ENCODE measurements around the gene VAC14. TPM values are rescaled to one million over a fixed set of nuclear protein-coding genes. Genes with fewer than 3 reads are reported as not detected.
"Not testable (repeated sequence)": the region's sequence is repeated elsewhere in the genome, so short reads cannot be mapped to it uniquely, and the experiment has no call there.

The VAC14 gene
- 28.6 TPM for polyA plus RNA-seq (2013, experiment 1 of 2)
- 28.4 TPM for polyA plus RNA-seq (2013, experiment 2 of 2)

DNA sequence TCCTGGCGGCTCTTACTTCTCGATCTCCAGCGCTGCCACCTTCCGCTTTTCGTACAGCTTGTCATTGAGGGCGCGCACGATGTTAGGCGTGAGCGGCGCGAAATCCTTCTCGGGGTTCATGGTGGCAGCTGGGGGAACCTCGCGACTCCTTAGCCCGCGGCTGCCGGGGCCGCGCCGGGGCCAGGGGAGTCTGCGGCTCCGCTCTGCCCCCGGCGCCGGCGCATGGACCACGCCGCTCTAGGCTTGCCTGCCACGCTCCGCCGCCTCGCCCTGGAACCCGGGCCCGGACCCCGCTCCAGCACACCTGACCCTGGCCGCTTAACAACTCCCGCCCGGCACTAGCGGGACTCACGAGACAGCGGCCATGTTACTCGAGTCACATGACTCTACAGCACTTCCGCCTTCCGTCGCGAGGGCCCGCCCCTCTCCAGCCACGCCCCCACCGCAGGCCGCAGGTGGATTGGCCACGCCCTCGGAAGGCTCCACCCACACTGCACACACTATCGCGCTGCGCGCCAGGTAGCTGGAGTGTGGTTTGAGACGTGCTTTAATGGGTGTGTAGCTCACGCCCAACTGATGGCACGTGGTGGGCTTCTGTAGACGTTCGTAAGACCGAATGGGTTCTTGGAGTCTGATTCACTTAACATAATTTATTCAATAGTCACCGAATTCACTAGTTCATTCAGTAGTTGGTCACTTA, at the start of gene VAC14:
Gene VAC14, minus strand, starts transcription at position 378 of the 700 bp plus-strand sequence. Its CDS starts 258 bp downstream, at position 120.
- Histone ChIP-seq H2BK15ac (replicated peaks; ENCODE audit: low read depth) (no peak within 1 kb of the TSS), H3K18ac (ENCODE audit: low read length) (no peak within 1 kb of the TSS), H2BK5ac (ENCODE audit: low read length) (no peak within 1 kb of the TSS), H3K4me1 (ENCODE audit: control insufficient read depth, low read depth, low read length) (peaks cover 3% of the 10 kb centered on the region), H3K36me3 (ENCODE audit: control insufficient read depth, insufficient read depth, low read length) (no peaks in the 10 kb centered on the region), H3K4ac (ENCODE audit: low read depth, low read length) (no peak within 1 kb of the TSS), H2AK5ac (ENCODE audit: low read length) (no peak within 1 kb of the TSS), H2BK120ac (ENCODE audit: low read depth, low read length) (no peak within 1 kb of the TSS), H4K8ac (ENCODE audit: low read depth, low read length) (no peak within 1 kb of the TSS), H3K56ac (ENCODE audit: low read length) (peak within 1 kb of the TSS; percentile 89), H3K4me2 (ENCODE audit: low read length) (peak within 1 kb of the TSS; percentile 84), H3K79me1 (ENCODE audit: low read length) (peaks cover 18% of the 10 kb centered on the region), H3K27ac (ENCODE audit: low read depth, low read length) (no peak within 1 kb of the TSS), H3K4me3 (ENCODE audit: low read length) (peak within 1 kb of the TSS; percentile 87), H3K27me3 (ENCODE audit: insufficient read depth, low read length, poor library complexity) (no peaks in the 10 kb centered on the region), H4K5ac (ENCODE audit: low read length) (no peak within 1 kb of the TSS), H3K79me2 (ENCODE audit: control insufficient read depth, insufficient read depth, low read length) (peaks cover 16% of the 10 kb centered on the region), H3K23ac (ENCODE audit: low read length) (no peak within 1 kb of the TSS), H3K9ac (ENCODE audit: low read length) (peak within 1 kb of the TSS; percentile 77)
- DNase-seq: peak; percentile 95
- WGBS (ENCODE audit: extremely low coverage, insufficient coverage, low lambda C conversion rate): no CpG with 5 or more reads among the region's 64 CpGs

DNA sequence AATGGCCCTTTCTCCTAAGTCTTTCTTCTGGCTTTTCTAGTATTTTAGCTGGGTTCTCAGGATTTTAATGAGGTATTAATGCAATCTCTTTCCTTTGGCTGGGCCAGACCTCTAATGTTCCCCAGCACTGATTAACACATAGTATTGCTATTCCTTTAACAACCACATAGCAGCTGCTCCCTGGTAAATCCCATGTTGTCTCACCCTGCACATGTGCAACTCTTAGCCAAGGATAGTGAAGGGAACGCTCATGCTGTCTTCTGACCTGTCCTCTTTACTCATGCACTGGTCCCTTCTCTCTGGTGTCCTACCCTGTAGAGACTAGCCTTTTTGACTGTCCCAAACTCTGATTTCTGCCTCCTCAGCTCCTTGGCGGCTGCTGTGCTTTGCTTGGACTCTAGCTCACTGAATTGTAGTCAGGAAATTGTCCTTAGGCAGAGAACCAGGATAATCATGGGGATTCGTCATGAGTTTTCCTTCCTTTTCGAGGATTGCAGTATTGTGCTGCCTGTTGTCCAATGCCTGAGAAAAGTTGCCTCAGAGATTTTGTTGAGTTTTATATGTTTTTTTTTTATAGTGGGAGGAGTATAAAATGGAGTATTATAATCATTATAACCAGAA, 22.6 kb upstream of the VAC14 start:
- not testable (repeated sequence) for H3K18ac ChIP-seq (ENCODE audit: low read length); H2BK5ac ChIP-seq (ENCODE audit: low read length); H3K4me1 ChIP-seq (ENCODE audit: control insufficient read depth, low read depth, low read length); H3K4me2 ChIP-seq (ENCODE audit: low read length); H4K8ac ChIP-seq (ENCODE audit: low read depth, low read length); H2AK5ac ChIP-seq (ENCODE audit: low read length); H3K36me3 ChIP-seq (ENCODE audit: control insufficient read depth, insufficient read depth, low read length); H3K79me1 ChIP-seq (ENCODE audit: low read length); H3K56ac ChIP-seq (ENCODE audit: low read length); H2BK120ac ChIP-seq (ENCODE audit: low read depth, low read length); H4K5ac ChIP-seq (ENCODE audit: low read length); H3K27ac ChIP-seq (ENCODE audit: low read depth, low read length); H2BK15ac ChIP-seq (replicated peaks; ENCODE audit: low read depth); DNase-seq; H3K27me3 ChIP-seq (ENCODE audit: insufficient read depth, low read length, poor library complexity); H3K23ac ChIP-seq (ENCODE audit: low read length); H3K9ac ChIP-seq (ENCODE audit: low read length); H3K4me3 ChIP-seq (ENCODE audit: low read length); H3K79me2 ChIP-seq (ENCODE audit: control insufficient read depth, insufficient read depth, low read length); H3K4ac ChIP-seq (ENCODE audit: low read depth, low read length)
- WGBS (ENCODE audit: extremely low coverage, insufficient coverage, low lambda C conversion rate): no CpG with 5 or more reads among the region's 4 CpGs

DNA sequence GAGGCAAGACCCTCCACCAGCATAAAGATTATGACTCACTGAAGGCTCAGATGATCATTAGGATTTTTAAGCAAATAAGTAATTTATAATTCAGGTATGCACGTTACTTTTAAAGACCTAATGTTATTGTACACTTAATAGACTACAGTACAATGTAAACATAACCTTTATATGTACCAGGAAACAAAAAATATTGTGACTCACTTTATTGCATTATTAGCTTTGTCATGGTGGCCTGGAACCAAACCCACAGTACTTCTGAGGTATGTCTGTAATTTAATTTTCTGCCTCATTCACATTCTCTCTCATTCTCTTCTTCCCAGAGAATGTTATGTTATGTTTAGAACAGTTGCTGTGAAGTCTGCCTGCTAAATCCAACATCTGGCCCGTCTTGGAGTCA, 21.8 kb upstream of the VAC14 start:
- not testable (repeated sequence) for H4K8ac ChIP-seq (ENCODE audit: low read depth, low read length); H3K79me1 ChIP-seq (ENCODE audit: low read length); H4K5ac ChIP-seq (ENCODE audit: low read length); H3K36me3 ChIP-seq (ENCODE audit: control insufficient read depth, insufficient read depth, low read length); H3K4ac ChIP-seq (ENCODE audit: low read depth, low read length); H2BK15ac ChIP-seq (replicated peaks; ENCODE audit: low read depth); H3K4me2 ChIP-seq (ENCODE audit: low read length); H3K27me3 ChIP-seq (ENCODE audit: insufficient read depth, low read length, poor library complexity); H3K27ac ChIP-seq (ENCODE audit: low read depth, low read length); H2BK120ac ChIP-seq (ENCODE audit: low read depth, low read length); DNase-seq; H2BK5ac ChIP-seq (ENCODE audit: low read length); H3K4me1 ChIP-seq (ENCODE audit: control insufficient read depth, low read depth, low read length); H2AK5ac ChIP-seq (ENCODE audit: low read length); H3K4me3 ChIP-seq (ENCODE audit: low read length); H3K23ac ChIP-seq (ENCODE audit: low read length); H3K56ac ChIP-seq (ENCODE audit: low read length); H3K18ac ChIP-seq (ENCODE audit: low read length); H3K9ac ChIP-seq (ENCODE audit: low read length); H3K79me2 ChIP-seq (ENCODE audit: control insufficient read depth, insufficient read depth, low read length)
- WGBS (ENCODE audit: extremely low coverage, insufficient coverage, low lambda C conversion rate): no CpG with 5 or more reads among the region's 2 CpGs

DNA sequence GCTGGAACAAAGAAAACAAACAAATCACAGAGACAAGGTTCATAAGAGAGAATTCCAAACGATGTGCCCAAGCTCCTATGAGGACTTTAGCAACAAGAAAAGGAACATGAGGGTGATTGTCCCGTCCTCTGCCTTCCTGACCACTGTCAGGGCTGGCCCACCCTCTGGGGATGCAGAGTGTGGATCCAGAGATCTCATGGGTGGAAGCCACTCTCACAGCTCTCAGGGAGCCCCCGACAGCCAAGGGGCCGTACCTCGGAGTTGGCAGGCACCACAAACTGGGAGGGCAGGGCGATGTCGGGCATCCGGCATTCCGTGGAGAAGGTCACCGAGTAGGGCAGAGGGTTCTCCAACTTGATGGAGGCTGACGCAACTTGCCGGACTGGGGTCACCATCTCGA, 17.1 kb upstream of the VAC14 start:
- H2BK15ac ChIP-seq (replicated peaks; ENCODE audit: low read depth); H3K79me2 ChIP-seq (ENCODE audit: control insufficient read depth, insufficient read depth, low read length); H4K8ac ChIP-seq (ENCODE audit: low read depth, low read length); H3K36me3 ChIP-seq (ENCODE audit: control insufficient read depth, insufficient read depth, low read length); H3K4me3 ChIP-seq (ENCODE audit: low read length); H3K27ac ChIP-seq (ENCODE audit: low read depth, low read length); DNase-seq; H2BK5ac ChIP-seq (ENCODE audit: low read length); H3K79me1 ChIP-seq (ENCODE audit: low read length); H3K4ac ChIP-seq (ENCODE audit: low read depth, low read length); H3K4me2 ChIP-seq (ENCODE audit: low read length); H3K18ac ChIP-seq (ENCODE audit: low read length); H2AK5ac ChIP-seq (ENCODE audit: low read length); H3K9ac ChIP-seq (ENCODE audit: low read length); H4K5ac ChIP-seq (ENCODE audit: low read length); H3K56ac ChIP-seq (ENCODE audit: low read length); H3K23ac ChIP-seq (ENCODE audit: low read length); H3K4me1 ChIP-seq (ENCODE audit: control insufficient read depth, low read depth, low read length); H3K27me3 ChIP-seq (ENCODE audit: insufficient read depth, low read length, poor library complexity); H2BK120ac ChIP-seq (ENCODE audit: low read depth, low read length): not testable (repeated sequence)
- no CpG with 5 or more reads among the region's 13 CpGs for WGBS (ENCODE audit: extremely low coverage, insufficient coverage, low lambda C conversion rate)

DNA sequence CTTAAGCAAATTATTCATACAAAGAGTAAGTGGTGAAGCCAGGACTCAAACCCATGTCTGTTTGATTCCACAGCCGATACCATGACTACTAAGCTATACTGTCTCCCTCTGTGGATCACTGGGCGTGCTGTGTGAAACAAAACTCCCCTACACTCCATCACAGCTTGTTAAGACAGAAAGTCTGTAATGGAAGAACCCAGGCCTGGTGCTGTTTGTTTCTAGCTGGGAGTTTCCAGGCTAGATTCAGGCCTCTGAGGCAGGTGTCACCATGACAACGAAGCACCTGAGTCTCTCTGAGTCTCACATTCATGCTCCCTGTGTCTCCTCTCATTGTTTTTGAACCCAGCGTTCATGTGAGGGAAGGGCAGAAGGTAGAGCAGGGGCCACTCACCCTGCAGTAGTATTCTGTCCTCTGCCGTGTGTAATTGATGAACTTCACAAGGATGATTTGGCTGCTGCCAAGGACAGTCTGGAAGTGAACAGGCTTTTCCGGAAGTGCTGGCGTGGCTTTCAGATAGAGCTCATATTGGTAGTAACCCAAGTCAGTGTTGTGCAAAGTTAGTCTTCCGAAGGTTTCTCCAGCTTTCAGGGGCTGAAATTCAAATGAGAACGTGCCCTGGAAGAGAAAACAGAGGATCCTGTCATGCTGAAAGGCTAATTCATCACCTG, 8.6 kb upstream of the VAC14 start:
- no peak overlapping the region for H2BK120ac ChIP-seq (ENCODE audit: low read depth, low read length)
- no peak for DNase-seq
- no peak overlapping the region for H4K8ac ChIP-seq (ENCODE audit: low read depth, low read length)
- no peaks in the 10 kb centered on the region for H3K79me1 ChIP-seq (ENCODE audit: low read length)
- H2BK15ac ChIP-seq (replicated peaks; ENCODE audit: low read depth): no peak overlapping the region
- no peak overlapping the region for H3K18ac ChIP-seq (ENCODE audit: low read length)
- no peaks in the 10 kb centered on the region for H3K4me1 ChIP-seq (ENCODE audit: control insufficient read depth, low read depth, low read length)
- no peak overlapping the region for H3K9ac ChIP-seq (ENCODE audit: low read length)
- H3K23ac ChIP-seq (ENCODE audit: low read length): no peak overlapping the region
- no peak overlapping the region for H3K4me3 ChIP-seq (ENCODE audit: low read length)
- no peak overlapping the region for H3K27ac ChIP-seq (ENCODE audit: low read depth, low read length)
- no peak overlapping the region for H3K4me2 ChIP-seq (ENCODE audit: low read length)
- no peaks in the 10 kb centered on the region for H3K36me3 ChIP-seq (ENCODE audit: control insufficient read depth, insufficient read depth, low read length)
- no peak overlapping the region for H3K4ac ChIP-seq (ENCODE audit: low read depth, low read length)
- no peak overlapping the region for H2AK5ac ChIP-seq (ENCODE audit: low read length)
- no peak overlapping the region for H2BK5ac ChIP-seq (ENCODE audit: low read length)
- H3K56ac ChIP-seq (ENCODE audit: low read length): no peak overlapping the region
- H3K27me3 ChIP-seq (ENCODE audit: insufficient read depth, low read length, poor library complexity): peaks cover 2% of the 10 kb centered on the region
- H4K5ac ChIP-seq (ENCODE audit: low read length): no peak overlapping the region
- no CpG with 5 or more reads among the region's 9 CpGs for WGBS (ENCODE audit: extremely low coverage, insufficient coverage, low lambda C conversion rate)
- H3K79me2 ChIP-seq (ENCODE audit: control insufficient read depth, insufficient read depth, low read length): no peaks in the 10 kb centered on the region

Measured in mesendoderm (in vitro differentiated cells).